Astrocyte (in vitro differentiated cells and primary cell): Measurements from ENCODE around the gene CAPZA2.

Experiments used
- EZH2 ChIP-seq: IDR thresholded peaks from 2 replicates; pipeline ENCODE4 v1.6.1; 2012; ENCODE audit warnings: mild to moderate bottlenecking, low read length, inconsistent platforms; ENCODE audit not compliant: insufficient read depth
- TF ChIP-seq, protein P1 (sequence below): IDR thresholded peaks from 2 replicates; pipeline ENCODE4 v1.5.1; 2011; ENCODE audit warnings: low read depth, mild to moderate bottlenecking, inconsistent platforms, low read length, moderate library complexity; ENCODE audit not compliant: insufficient read depth

GRCh38 chr7:116948934-116949333 lies 86.5 kb downstream of the CAPZA2 start:
- TF ChIP-seq, protein P1, sequence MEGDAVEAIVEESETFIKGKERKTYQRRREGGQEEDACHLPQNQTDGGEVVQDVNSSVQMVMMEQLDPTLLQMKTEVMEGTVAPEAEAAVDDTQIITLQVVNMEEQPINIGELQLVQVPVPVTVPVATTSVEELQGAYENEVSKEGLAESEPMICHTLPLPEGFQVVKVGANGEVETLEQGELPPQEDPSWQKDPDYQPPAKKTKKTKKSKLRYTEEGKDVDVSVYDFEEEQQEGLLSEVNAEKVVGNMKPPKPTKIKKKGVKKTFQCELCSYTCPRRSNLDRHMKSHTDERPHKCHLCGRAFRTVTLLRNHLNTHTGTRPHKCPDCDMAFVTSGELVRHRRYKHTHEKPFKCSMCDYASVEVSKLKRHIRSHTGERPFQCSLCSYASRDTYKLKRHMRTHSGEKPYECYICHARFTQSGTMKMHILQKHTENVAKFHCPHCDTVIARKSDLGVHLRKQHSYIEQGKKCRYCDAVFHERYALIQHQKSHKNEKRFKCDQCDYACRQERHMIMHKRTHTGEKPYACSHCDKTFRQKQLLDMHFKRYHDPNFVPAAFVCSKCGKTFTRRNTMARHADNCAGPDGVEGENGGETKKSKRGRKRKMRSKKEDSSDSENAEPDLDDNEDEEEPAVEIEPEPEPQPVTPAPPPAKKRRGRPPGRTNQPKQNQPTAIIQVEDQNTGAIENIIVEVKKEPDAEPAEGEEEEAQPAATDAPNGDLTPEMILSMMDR: no peak
- no peak for TF ChIP-seq EZH2
